ENCODE data around the gene GABRB3.

GRCh38 chr15:26711445-26711844 is 61.4 kb downstream of the GABRB3 start:
- TF ChIP-seq CTCF (IDR thresholded peaks at IDR 0.05) (no peak), BHLHE40 (IDR thresholded peaks at IDR 0.05; ENCODE audit: low read depth, low read length) (no peak), MYC (IDR thresholded peaks at IDR 0.05; ENCODE audit: borderline replicate concordance, low read length) (no peak), EP300 (IDR thresholded peaks at IDR 0.05) (no peak), JUN (IDR thresholded peaks at IDR 0.05) (no peak), POLR2A (IDR thresholded peaks at IDR 0.05; ENCODE audit: low read length) (no peak), CEBPB (IDR thresholded peaks at IDR 0.05) (no peak), EHMT2 (IDR thresholded peaks at IDR 0.05; ENCODE audit: low read depth) (no peak), SMC3 (IDR thresholded peaks at IDR 0.05) (no peak), RAD21 (conservative IDR thresholded peaks at IDR 0.05 in 1 of 2, IDR thresholded peaks at IDR 0.05 in 1 of 2) (no peak), RFX5 (IDR thresholded peaks at IDR 0.05) (no peak), HDAC2 (IDR thresholded peaks at IDR 0.05) (no peak), TFCP2L1 (CRISPR knock-in tag; IDR thresholded peaks at IDR 0.05) (no peak)
- TF ChIP-seq, protein P1, sequence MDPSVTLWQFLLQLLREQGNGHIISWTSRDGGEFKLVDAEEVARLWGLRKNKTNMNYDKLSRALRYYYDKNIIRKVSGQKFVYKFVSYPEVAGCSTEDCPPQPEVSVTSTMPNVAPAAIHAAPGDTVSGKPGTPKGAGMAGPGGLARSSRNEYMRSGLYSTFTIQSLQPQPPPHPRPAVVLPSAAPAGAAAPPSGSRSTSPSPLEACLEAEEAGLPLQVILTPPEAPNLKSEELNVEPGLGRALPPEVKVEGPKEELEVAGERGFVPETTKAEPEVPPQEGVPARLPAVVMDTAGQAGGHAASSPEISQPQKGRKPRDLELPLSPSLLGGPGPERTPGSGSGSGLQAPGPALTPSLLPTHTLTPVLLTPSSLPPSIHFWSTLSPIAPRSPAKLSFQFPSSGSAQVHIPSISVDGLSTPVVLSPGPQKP (IDR thresholded peaks at IDR 0.05; ENCODE audit: low read depth, low read length): no peak
